ENCODE data around the gene ZNF773.

GRCh38 chr19:57452307-57452706 lies 47.4 kb upstream of the ZNF773 start:
- TF ChIP-seq, protein P1, sequence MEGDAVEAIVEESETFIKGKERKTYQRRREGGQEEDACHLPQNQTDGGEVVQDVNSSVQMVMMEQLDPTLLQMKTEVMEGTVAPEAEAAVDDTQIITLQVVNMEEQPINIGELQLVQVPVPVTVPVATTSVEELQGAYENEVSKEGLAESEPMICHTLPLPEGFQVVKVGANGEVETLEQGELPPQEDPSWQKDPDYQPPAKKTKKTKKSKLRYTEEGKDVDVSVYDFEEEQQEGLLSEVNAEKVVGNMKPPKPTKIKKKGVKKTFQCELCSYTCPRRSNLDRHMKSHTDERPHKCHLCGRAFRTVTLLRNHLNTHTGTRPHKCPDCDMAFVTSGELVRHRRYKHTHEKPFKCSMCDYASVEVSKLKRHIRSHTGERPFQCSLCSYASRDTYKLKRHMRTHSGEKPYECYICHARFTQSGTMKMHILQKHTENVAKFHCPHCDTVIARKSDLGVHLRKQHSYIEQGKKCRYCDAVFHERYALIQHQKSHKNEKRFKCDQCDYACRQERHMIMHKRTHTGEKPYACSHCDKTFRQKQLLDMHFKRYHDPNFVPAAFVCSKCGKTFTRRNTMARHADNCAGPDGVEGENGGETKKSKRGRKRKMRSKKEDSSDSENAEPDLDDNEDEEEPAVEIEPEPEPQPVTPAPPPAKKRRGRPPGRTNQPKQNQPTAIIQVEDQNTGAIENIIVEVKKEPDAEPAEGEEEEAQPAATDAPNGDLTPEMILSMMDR (IDR thresholded peaks at IDR 0.05) = no peak
- no peak for TF ChIP-seq POLR2A (IDR thresholded peaks at IDR 0.05)

Data from thyroid gland (tissue), 4 donors.